NCI-H2029 treated with DMSO at 0.1 percent for 48 hours (cell line): ENCODE measurements around the gene SSMEM1.
"Not testable (repeated sequence)": the region's sequence is repeated elsewhere in the genome, so short reads cannot be mapped to it uniquely, and the experiment has no call there.

Experiments used
- DNase-seq: peaks from one replicate; lab custom pipeline; 2025; lab: John Stamatoyannopoulos, UW

SSMEM1 gene

GRCh38 chr7:130207642-130208041 lies at the start of gene SSMEM1:
TSS of gene SSMEM1 (plus strand) at chr7:130207860. CDS start at chr7:130207911, 51 bp downstream.
- DNase-seq, result no peak

DNA sequence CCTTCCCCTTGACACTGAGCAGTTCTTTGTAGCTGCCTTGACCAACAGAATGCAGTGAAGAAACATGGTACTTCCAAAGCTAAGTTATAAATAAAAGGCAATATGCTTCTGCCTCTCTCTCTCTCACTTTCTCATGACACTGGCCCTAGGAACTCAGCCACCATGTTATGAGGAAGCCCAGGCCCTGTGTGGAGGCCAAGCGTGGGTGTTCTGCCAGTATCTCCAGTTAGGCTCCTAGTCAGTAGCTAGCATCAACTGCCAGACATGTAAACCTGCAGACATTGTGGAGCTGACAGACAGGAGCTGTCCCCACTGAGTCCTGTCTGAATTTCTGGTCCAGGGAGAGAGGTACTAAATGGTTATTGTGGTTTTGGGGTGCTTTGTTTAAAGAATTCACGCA lies 47.6 kb upstream of the SSMEM1 start:
- DNase-seq, result no peak

- DNase-seq, result no peak
These were observed 47.2 kb upstream of the SSMEM1 start for GRCh38 chr7:130160455-130160854.

DNA sequence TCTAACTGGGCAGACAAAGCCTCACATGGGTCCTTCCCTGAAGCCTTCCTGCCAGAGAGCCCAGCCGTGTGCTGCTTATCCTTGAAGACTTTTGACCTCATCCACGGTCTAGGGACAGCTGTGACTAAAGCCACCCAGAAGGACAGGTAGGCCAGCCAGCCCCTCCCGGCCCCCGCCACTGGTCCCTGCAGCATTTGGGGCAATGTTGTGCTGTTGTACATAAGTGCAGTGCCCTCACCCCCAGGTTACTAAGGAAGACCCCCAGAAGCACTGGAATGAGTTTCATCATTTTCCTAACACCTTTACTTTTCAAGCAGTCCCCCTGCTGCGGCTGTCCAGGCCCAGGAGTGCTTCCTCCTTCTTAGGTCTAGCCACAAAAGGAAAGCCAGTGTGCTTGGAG lies 45.5 kb upstream of the SSMEM1 start:
- DNase-seq, result no peak

- DNase-seq, result no peak
These were observed 33.3 kb upstream of the SSMEM1 start for GRCh38 chr7:130174237-130174959.

- DNase-seq, result no peak
These were observed 29.4 kb upstream of the SSMEM1 start for GRCh38 chr7:130178251-130178650.

DNA sequence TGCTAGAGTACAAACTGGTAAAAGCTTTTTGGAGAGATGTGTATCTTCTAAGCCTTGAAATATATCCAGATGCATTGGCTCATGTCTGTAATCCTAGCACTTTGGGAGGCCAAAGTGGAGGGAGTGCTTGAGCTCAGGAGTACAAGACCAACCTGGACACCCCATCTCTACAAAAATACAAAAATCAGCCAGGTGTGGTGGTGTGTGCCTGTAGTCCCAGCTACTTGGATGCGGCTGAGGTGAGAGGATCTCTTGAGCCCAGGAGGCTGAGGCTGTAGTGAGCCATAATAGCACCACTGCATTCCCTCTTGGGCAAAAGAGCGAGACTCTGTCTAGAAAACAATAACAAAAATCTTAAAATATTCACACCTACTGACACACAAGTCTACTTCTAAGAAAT lies 28.0 kb upstream of the SSMEM1 start:
- DNase-seq, result no peak

DNA sequence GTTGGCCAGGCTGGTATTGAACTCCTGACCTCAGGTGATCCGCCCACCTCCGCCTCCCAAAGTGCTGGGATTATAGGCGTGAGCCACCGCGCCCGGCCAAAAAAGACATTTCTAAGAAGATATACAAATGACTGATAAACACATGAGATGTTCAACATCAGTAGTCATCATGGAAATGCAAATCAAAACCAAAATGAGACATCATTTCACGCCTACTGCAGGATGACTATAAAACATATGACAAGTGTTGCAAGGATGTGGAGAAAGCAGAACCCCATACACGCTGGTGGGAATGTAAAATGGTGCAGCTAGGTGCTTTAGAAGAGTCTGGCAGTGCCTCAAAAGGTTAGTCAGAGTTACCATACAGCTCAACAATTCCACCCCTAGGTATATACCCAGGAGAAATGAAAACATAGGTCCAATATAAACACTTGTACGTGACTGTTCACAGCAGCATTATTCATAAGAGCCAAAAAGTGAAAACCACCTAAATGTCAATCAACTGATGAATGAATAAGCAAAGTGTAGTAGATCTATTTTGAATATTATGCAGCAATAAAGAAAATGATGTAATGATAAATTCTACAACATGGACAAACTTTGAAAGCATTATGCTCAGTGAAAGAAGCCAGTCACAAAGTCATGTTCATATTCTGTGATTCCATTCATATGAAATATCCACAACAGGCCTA lies 26.9 kb upstream of the SSMEM1 start:
- DNase-seq, result no peak

DNA sequence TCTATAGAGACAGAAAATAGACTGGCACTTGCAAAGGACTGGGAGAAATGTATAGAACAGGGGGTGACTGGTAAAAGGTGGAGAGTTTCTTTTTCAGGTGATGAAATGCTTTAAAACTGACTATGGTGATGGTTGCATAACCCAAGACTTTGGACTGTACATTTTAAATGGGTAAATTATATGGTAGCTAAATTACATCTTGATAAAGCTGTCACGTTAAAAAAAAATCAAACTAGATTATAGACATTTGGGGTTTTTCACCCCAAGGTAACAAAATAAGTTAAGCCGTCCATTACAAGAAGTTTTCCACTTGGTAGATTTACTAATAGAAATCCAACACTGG lies 26.4 kb upstream of the SSMEM1 start:
- no peak for DNase-seq

- no peak for DNase-seq
These were observed 24.7 kb upstream of the SSMEM1 start for GRCh38 chr7:130182990-130183389.

DNA sequence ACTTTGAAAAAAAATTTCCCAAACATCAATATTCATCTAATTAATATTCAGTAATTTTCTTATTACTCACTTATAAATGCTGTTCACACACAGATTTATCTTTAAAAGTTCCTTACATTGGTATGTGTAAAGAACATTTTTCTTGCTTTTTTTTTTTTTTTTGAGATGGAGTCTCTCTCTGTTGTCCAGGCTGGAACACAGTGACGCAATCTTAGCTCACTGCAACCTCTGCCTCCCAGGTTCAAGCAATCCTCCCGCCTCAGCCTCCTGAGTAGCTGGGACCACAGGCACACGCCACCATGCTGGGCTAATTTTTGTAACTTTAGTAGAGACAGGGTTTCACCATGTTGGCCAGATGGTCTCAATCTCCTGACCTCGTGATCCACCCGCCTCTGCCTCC lies 23.3 kb upstream of the SSMEM1 start:
- not testable (repeated sequence) for DNase-seq

- no peak for DNase-seq
These were observed 20.3 kb upstream of the SSMEM1 start for GRCh38 chr7:130187360-130187759.

DNA sequence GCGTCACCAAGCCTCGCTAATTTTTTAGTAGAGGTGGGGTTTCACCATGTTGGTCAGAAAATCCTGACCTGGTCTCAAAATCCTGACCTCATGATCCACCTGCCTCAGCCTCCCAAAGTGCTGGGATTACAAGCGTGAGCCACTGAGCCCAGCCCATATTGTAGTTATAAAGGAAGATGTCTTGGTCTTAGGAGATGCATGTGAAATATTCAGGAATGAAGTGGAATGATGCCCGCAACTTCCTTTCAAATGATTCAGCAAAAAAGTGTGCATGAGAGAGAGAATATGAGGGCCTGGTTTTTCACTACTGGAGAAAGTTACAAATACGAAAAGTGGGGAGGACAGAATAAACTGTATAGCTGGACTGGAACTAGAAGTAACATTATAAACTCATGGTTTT lies 18.3 kb upstream of the SSMEM1 start:
- no peak for DNase-seq

DNA sequence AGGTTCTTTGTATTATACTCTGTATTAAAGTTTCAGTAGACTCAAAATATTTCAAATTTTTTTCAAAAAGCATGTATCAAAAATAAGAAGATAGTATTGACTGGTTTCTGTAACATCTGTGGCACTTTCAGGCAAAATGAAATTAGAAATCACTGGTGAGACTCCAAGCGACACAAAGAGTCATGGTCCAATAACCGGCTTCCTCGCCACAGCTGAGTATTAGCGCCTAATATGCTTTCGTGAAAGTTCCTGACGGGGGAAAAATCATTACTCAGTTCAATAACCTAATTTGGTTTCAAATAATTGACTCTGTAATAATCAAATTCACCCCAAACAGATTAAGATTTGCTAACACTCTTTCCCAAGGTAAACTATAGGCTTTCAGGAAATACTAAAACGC lies 15.9 kb upstream of the SSMEM1 start:
- DNase-seq, result no peak

GRCh38 chr7:130195396-130195795 lies 12.3 kb upstream of the SSMEM1 start:
- no peak for DNase-seq

GRCh38 chr7:130196476-130196875 lies 11.2 kb upstream of the SSMEM1 start:
- DNase-seq, result no peak

DNA sequence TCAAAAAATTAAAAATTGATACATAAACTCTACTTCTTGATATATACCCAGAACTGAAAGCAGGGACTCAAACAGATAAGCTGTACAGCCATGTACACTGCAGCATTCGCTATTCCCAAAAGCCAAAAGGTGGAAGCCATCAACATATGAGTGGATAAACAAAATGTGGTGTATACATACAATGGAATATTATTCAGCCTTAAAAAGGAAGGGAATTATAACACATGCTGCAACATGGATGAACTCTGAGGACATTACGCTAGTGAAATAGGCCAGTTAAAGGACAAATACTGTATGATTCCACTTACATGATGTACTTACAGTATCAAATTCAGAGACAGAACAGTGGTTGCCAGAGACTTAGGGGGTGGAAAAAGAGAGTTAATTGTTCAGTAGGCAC lies 10.6 kb upstream of the SSMEM1 start:
- no peak for DNase-seq

- DNase-seq, result no peak
These were observed 5.9 kb upstream of the SSMEM1 start for GRCh38 chr7:130201796-130202195.

DNA sequence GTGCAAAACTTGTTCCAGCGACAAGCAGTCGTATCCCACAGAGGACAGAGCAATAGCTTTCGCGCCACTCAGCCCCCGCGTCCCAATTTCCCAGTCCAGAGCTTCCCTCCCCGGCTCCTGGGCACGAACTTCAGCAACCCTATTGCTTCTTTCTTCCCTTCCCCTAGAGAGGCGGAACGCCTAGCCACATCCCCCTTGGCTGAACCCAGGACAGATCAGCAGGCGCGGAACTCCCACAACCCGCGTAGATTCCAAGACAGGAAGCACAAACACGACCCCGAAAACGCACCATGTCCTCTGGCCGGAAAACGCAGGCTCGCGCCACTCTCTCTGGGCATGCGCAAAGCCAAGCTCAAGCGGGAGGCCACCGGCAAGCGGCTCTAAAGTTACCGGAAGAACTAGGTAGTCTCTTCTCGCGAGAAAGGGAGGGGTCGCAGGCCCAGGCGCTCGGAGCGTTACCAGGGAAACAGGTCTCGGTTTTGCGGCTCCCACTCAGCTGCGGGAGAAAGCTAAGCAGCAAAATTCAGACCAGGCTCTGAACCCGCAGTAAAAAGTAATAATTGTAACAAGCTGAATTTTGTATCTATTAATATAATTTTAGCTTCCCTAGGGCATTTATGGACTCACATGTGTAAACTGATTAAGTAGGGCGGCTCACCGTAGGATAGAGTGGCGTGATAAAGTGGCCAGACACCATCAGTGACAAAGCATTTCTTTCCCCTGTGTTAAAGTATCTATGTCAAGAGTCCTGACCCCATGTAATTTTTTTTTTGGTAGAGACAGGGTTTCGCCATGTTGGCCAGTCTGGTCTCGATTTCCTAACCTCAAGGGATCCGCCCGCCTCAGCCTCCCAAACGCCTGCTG lies 2.3 kb upstream of the SSMEM1 start, which contains the start of gene TMEM209:
Gene TMEM209 (minus strand): TSS at position 323 of the 864 bp plus-strand sequence. CDS start 31 bp downstream, at position 292.
- peak; percentile 91 for DNase-seq

- DNase-seq, result no peak
These were observed 627 bp upstream of the SSMEM1 start for GRCh38 chr7:130207033-130207432.

GRCh38 chr7:130208516-130208915 lies 856 bp downstream of the SSMEM1 start:
- no peak for DNase-seq

DNA sequence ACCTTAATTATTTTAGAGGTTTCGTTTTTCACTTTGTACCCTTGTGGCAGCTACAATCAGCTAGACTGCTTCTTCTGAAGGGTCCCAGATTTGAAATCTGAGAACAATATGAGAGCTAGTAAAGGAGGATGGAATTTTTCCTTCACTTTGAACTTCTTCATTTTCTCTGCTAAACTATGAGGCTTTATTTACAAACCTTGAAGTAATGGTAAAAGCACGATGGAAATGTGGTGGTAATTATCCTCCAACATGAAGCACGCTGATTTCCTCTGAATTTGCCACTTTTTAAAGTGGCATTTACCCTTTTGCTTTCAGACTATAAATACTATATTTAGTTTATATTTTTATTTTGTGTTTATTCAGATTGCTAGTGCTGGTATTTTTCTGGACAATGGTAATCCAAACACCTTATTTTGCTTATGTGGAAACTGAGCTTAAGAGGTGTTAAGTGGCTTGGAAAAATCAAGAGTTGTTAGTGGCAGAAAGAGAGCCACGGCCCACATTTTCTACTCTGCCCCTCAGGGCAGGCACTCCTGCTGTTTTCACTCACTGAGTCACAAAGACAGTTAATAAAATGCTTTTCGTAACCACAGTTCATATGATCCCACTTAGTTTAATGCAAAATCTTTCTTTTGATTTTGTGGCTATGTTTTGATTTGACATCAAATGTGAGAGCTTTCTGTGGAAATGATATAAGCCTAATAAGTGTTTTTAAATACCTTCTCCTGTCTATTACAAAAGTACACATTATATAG lies 2.7 kb downstream of the SSMEM1 start:
- DNase-seq, result no peak
